BLaER1 treated with 17β-estradiol and CSF1 and Interleukin-3, amounts not matched to agents 10 nM and 100 nM (cell line): ENCODE data around the gene KCNJ6.
"Not testable (repeated sequence)": the region's sequence is repeated elsewhere in the genome, so short reads cannot be mapped to it uniquely, and the experiment has no call there.

Source experiments
- H3K27ac ChIP-seq, 11 experiments: shearing (Covaris generic); formaldehyde crosslinking; 2 replicates each; pipeline ENCODE4 v1.8.1; 2022
- H3K27me3 ChIP-seq, 11 experiments: shearing (Covaris generic); formaldehyde crosslinking; 2 replicates each; pipeline ENCODE4 v1.8.1; 2022
- H3K36me3 ChIP-seq, 11 experiments: shearing (Covaris generic); formaldehyde crosslinking; 2 replicates each; pipeline ENCODE4 v1.8.1; 2022
- H3K4me1 ChIP-seq, 10 experiments: shearing (Covaris generic); formaldehyde crosslinking; 2 replicates each; pipeline ENCODE4 v1.8.1; 2022
- H3K4me2 ChIP-seq, 11 experiments: shearing (Covaris generic); formaldehyde crosslinking; 2 replicates each; pipeline ENCODE4 v1.8.1; 2022
- H3K4me3 ChIP-seq, 10 experiments: shearing (Covaris generic); formaldehyde crosslinking; 2 replicates each; pipeline ENCODE4 v1.8.1; 2022
- H3K9ac ChIP-seq, 11 experiments: shearing (Covaris generic); formaldehyde crosslinking; 2 replicates each; pipeline ENCODE4 v1.8.1; 2022
- H3K9me3 ChIP-seq, 11 experiments: shearing (Covaris generic); formaldehyde crosslinking; replicated peaks in 1 of 11; 2 replicates each; pipeline ENCODE4 v1.8.1; 2022
- H4K20me1 ChIP-seq, 11 experiments: shearing (Covaris generic); formaldehyde crosslinking; 2 replicates each; pipeline ENCODE4 v1.8.1; 2022
- Cebpa-rat ChIP-seq, 11 experiments: shearing (Covaris generic); IDR thresholded peaks; 2 replicates each; pipeline ENCODE4 v1.8.1; 2022

Gene KCNJ6

DNA sequence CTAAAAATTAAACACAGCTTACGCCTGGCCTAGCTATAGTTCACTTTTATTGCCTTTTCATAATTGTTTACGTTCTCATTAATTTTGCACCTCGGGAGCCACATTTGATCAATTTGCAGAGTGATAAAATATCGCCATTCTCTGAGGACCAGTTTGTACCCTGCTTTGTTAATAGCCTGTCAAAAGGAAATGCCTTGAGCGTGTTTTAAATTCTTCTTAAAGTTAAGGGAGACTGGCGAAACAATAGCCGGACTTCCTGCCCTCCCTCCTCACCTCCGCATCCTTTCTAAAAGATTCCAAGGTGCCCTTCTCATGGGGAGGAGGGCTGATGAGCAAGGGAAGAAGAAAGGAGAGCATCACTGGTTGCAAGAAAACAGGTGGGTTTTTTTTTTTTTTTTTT lies 271.6 kb downstream of the KCNJ6 start:
- Histone ChIP-seq H3K9me3 (peaks cover 0 to 4% (median 0%) of the 10 kb centered on the region in 11 experiments; a peak in 1 of 22 replicates), H4K20me1 (no peaks in the 10 kb centered on the region), H3K27ac (no peak overlapping the region), H3K9ac (no peak overlapping the region), H3K27me3 (no peaks in the 10 kb centered on the region), H3K4me3 (no peak overlapping the region), H3K4me1 (no peaks in the 10 kb centered on the region), H3K36me3 (no peaks in the 10 kb centered on the region), H3K4me2 (no peak overlapping the region)
- TF ChIP-seq Cebpa-rat (IDR thresholded peaks at IDR 0.05) = no peak

DNA sequence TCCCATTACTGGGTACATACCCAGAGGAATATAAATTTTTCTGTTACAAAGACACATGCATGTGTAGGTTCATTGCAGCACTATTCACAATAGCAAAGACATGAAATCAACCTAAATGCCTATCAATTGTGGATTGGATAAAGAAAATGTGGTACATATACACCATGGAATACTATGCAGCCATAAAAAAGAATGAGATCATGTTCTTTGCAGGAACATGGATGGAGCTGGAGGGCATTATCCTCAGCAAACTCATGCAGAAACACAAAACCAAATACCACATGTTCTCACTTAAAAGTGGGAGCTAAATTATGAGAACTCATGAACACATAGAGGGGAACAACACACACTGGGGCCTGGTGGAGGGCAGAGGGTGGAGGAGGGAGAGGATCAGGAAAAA lies 272.4 kb downstream of the KCNJ6 start:
- H3K4me3 ChIP-seq, H3K36me3 ChIP-seq, H4K20me1 ChIP-seq, H3K27me3 ChIP-seq, H3K4me1 ChIP-seq, H3K9ac ChIP-seq, H3K27ac ChIP-seq, H3K9me3 ChIP-seq, H3K4me2 ChIP-seq: not testable (repeated sequence)

DNA sequence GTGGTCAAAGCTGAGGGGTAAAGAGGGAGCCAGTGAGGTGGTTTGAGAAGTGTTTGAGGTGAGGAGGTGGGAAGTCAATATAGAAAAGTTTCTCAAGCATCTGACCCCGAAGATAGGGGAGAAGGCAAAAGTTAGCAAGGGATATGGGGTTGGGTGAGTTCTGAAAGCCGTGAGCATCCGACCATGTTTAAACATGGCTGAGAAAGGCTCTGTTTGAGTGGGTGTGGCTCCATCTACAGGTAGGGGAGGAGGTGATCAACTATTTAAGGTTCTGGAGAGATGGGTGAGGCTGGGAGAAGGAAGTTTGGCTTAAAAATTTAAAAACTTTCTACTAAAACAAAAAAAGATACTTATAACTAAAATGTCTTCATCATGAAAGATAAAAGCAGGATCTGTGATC lies 273.8 kb downstream of the KCNJ6 start:
- H3K9me3 ChIP-seq = 0 out of 22 replicates have a peak, but pooled peaks cover 0 to 4% (median 0%) of the 10 kb centered on the region in 11 experiments
- H4K20me1 ChIP-seq = no peaks in the 10 kb centered on the region
- H3K27ac ChIP-seq = no peak overlapping the region
- no peak for TF ChIP-seq Cebpa-rat (IDR thresholded peaks at IDR 0.05)
- H3K27me3 ChIP-seq = no peaks in the 10 kb centered on the region
- H3K9ac ChIP-seq = no peak overlapping the region
- H3K4me1 ChIP-seq = no peaks in the 10 kb centered on the region
- no peak overlapping the region for H3K4me2 ChIP-seq
- no peaks in the 10 kb centered on the region for H3K36me3 ChIP-seq
- H3K4me3 ChIP-seq = no peak overlapping the region

DNA sequence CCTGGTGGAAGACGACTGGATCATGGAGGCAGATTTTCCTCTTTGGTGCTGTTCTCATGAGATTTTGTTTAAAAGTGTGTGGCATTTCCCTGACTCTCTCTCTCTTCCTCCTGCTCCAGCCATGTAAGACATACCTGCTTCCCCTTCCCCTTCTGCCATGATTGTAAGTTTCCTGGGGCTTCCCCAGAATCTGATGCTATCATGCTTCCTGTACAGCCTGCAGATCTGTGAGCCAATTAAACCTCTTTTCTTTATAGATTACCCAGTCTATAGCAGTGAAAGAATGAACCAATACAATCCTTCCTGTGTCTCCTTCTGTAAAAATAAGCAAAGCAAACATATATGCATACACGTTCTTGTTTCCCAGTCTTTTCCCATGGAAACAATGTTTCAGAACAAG lies 276.5 kb downstream of the KCNJ6 start:
- Histone ChIP-seq H3K27me3 (no peaks in the 10 kb centered on the region), H3K9ac (no peak overlapping the region), H4K20me1 (no peaks in the 10 kb centered on the region), H3K27ac (no peak overlapping the region), H3K9me3 (0 out of 22 replicates have a peak, but pooled peaks cover 0 to 4% (median 0%) of the 10 kb centered on the region in 11 experiments), H3K36me3 (no peaks in the 10 kb centered on the region), H3K4me3 (no peak overlapping the region), H3K4me1 (no peaks in the 10 kb centered on the region), H3K4me2 (peak overlapping the region in 1 of 11 experiments; percentile 7; a peak in 1 of 22 replicates)
- TF ChIP-seq Cebpa-rat (IDR thresholded peaks at IDR 0.05) = no peak

DNA sequence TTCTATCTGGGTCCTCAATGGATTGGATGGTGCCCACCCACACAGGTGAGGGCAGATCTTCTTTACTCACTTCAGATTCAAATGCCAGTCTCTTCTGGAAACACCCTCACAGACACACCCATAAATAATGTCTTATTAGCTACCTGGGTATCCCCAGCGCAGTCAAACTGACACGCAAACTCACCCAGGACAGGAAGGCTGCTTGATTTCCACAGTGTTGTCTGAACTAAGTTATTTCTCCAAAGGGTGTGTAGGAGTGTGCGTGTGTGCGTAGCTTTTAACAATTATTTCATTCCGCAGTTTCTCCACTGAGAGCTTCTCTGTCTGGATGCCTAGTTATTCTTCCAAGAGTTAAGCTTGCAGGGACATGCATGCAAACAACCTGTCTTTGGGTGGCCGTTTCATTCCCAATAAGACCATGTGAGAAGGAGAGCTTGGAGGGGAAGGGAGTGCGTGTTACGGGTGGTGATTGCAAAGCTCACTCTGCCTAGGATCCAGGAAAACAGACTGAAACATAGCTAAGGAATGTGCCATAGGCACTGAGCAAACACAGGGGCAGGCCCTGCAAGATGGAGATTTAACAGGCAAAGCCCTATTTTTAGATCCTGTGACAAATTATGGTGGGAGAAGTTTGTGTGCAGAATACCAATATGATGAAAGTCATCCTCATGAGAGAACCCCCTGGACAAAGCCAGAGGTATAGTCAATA lies 280.0 kb downstream of the KCNJ6 start:
- H3K4me2 ChIP-seq = no peak overlapping the region
- no peaks in the 10 kb centered on the region for H3K36me3 ChIP-seq
- no peaks in the 10 kb centered on the region for H3K27me3 ChIP-seq
- H4K20me1 ChIP-seq = no peaks in the 10 kb centered on the region
- no peak overlapping the region for H3K27ac ChIP-seq
- no peaks in the 10 kb centered on the region for H3K4me1 ChIP-seq
- H3K4me3 ChIP-seq = no peak overlapping the region
- H3K9ac ChIP-seq = no peak overlapping the region
- H3K9me3 ChIP-seq = peaks cover 0 to 12% (median 3%) of the 10 kb centered on the region in 11 experiments; a peak in 3 of 22 replicates
- no peak for TF ChIP-seq Cebpa-rat (IDR thresholded peaks at IDR 0.05)

DNA sequence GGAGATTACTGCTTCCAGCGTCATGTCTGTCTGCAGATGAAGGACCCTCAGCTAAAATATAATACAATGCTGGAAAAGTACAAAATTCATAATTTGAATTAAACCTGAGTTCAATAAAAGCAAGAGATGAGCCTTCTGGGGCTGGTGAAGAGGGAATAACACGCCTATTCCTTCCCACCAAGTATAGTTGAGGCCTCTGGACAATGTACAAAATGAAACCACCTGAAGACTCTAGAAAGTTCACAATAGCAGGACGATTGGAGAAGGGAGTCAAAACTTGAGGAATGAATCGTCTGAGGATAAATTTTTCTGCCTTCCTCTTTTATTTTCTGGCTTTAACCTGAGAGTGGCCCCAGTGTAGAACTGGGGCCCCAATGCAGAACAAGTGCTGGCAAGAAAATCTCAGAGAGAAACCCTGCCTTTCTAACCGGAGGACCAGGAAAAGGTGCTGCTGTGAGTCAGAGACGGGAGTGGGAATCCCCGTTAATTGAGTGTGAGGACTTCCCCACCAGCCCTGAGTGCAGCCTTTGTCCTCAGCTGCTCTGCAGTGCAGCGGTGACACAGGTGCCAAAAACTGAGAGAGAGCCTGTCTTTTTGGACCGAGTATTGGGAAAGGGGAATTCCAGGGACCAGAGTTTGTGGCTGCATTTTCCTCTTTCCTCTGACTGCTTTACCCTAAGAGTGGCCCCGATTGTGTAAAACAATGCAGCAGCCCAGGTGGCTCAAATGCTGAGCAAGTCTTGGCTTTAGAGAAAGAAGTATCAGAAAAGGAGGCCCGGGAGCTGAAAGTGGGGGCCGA lies 284.7 kb downstream of the KCNJ6 start:
- TF ChIP-seq Cebpa-rat (IDR thresholded peaks at IDR 0.05) = no peak
- Histone ChIP-seq H3K4me2 (no peak overlapping the region), H3K27me3 (no peaks in the 10 kb centered on the region), H3K4me1 (no peaks in the 10 kb centered on the region), H3K27ac (no peak overlapping the region), H3K36me3 (no peaks in the 10 kb centered on the region), H4K20me1 (no peaks in the 10 kb centered on the region), H3K9ac (no peak overlapping the region), H3K9me3 (peaks cover 0 to 12% (median 3%) of the 10 kb centered on the region in 11 experiments; a peak in 3 of 22 replicates), H3K4me3 (no peak overlapping the region)

DNA sequence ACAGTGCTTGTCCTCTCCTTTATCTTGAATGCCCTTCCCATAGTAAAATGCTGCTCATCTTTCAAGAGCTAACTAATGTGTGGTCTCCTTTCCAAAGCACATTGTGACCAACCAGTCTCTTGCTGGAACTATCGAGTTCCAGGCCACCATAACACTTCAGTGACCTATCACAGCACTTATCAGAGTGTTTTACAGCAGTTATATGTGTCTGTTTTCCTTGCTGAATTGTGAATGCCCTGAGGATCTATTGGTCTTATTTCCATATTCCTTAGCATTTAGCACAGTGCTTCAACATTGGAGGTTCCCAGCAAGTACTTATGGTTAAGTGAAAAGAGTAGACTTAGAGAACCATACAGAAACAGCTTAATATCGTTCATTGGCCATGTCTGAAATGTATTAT lies 285.4 kb downstream of the KCNJ6 start:
- Histone ChIP-seq H3K27ac (no peak overlapping the region), H4K20me1 (no peaks in the 10 kb centered on the region), H3K4me2 (no peak overlapping the region), H3K4me3 (no peak overlapping the region), H3K4me1 (no peaks in the 10 kb centered on the region), H3K27me3 (no peaks in the 10 kb centered on the region), H3K9ac (no peak overlapping the region), H3K9me3 (peaks cover 0 to 12% (median 3%) of the 10 kb centered on the region in 11 experiments; a peak in 3 of 22 replicates), H3K36me3 (no peaks in the 10 kb centered on the region)
- TF ChIP-seq Cebpa-rat (IDR thresholded peaks at IDR 0.05) = no peak

DNA sequence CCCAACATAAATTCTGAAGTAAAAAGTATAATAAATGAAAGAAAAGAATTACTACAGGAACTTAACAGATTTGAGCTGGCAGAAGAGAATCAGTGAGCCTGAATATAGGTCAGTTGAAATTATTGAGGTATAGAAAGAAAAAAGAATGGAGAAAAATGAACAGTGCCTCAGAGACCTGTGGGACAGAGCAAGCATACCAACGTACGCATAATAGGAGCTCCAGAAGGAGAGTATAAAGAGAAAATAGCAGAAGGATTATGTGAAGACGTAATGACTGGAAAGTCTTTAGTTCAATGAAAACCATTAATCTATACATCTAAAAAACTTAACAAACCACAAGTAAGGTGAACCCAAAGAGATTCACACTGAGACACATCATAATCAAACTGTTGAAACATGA lies 287.9 kb downstream of the KCNJ6 start:
- no peak overlapping the region for H3K27ac ChIP-seq
- H3K36me3 ChIP-seq = no peaks in the 10 kb centered on the region
- no peaks in the 10 kb centered on the region for H3K4me1 ChIP-seq
- no peaks in the 10 kb centered on the region for H4K20me1 ChIP-seq
- no peak overlapping the region for H3K4me3 ChIP-seq
- TF ChIP-seq Cebpa-rat (IDR thresholded peaks at IDR 0.05) = no peak
- H3K4me2 ChIP-seq = no peak overlapping the region
- H3K27me3 ChIP-seq = no peaks in the 10 kb centered on the region
- H3K9ac ChIP-seq = no peak overlapping the region
- H3K9me3 ChIP-seq = peaks cover 0 to 6% (median 0%) of the 10 kb centered on the region in 11 experiments; a peak in 1 of 22 replicates

DNA sequence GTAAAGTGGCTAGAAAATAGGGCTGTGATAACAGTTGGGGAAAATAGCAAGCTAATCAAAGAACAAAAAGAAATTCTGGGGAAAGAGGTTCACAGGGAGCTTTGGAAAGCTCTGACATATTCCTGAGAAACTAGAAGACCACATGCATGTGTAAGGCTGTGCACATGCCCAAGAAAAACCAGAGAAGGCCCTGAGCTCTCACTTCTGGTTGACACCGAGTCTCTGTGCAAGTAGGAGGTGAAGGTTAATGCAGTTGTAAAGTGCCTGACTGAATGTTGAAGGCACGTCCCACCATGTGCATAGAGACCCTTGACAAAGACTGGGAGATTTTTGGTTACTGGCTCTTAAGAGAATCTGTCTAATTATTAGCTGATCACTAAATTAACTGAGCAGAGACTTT lies 288.7 kb downstream of the KCNJ6 start:
- H3K9me3 ChIP-seq = 0 out of 22 replicates have a peak, but pooled peaks cover 0 to 4% (median 0%) of the 10 kb centered on the region in 11 experiments
- no peak overlapping the region for H3K9ac ChIP-seq
- H3K27me3 ChIP-seq = no peaks in the 10 kb centered on the region
- H3K36me3 ChIP-seq = no peaks in the 10 kb centered on the region
- no peak overlapping the region for H3K4me2 ChIP-seq
- TF ChIP-seq Cebpa-rat (IDR thresholded peaks at IDR 0.05) = no peak
- no peaks in the 10 kb centered on the region for H4K20me1 ChIP-seq
- H3K4me1 ChIP-seq = no peaks in the 10 kb centered on the region
- H3K27ac ChIP-seq = no peak overlapping the region
- H3K4me3 ChIP-seq = no peak overlapping the region
